ENCODE data around the gene RGL1.

DNA sequence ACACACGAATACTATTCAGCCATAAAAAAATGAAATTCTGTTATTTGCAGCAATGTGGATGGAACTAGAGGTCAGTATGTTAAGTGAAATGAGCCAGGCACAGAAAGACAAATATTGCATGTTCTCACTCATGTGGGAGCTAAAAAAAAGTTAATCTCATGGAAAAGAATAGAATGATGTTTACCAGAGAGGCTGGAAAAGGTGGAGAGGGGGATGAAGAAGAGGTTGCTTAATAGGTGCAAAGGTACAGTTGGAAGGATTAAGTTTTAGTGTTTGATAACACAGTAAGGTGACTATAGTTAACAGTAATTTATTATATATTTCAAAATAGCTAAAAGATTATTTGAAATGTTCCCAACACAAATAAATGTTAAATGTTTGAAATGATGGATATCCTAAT lies 10.8 kb upstream of the RGL1 start:
- no peak for TF ChIP-seq POLR2A (IDR thresholded peaks at IDR 0.05)
- no peak for TF ChIP-seq CTCF (IDR thresholded peaks at IDR 0.05)
- no peak for TF ChIP-seq EP300 (IDR thresholded peaks at IDR 0.05)

All from sigmoid colon (tissue), 4 donors.